Ovary (tissue), 3 donors: ENCODE results near the gene ALPK3.

Source experiments
- POLR2A ChIP-seq: fragments of 450-650 bp; IDR thresholded peaks from one replicate; pipeline ENCODE4 v1.6.1; 2017; ENCODE audit warnings: antibody characterized with exemption, mild to moderate bottlenecking, moderate library complexity
- TF ChIP-seq, protein P1 (sequence below), 3 donors: fragments of 450-650 bp in 2 of 3; fragments of 200-600 bp in 1 of 3; IDR thresholded peaks; one replicate each; pipeline versions ENCODE4 v1.5.1 to v1.8.0; 2016 to 2022; ENCODE audit warnings: antibody characterized with exemption in 3 of 3, mild to moderate bottlenecking in 1 of 3
- donor health status: DM: no; HTN: no; CAD: no.

DNA sequence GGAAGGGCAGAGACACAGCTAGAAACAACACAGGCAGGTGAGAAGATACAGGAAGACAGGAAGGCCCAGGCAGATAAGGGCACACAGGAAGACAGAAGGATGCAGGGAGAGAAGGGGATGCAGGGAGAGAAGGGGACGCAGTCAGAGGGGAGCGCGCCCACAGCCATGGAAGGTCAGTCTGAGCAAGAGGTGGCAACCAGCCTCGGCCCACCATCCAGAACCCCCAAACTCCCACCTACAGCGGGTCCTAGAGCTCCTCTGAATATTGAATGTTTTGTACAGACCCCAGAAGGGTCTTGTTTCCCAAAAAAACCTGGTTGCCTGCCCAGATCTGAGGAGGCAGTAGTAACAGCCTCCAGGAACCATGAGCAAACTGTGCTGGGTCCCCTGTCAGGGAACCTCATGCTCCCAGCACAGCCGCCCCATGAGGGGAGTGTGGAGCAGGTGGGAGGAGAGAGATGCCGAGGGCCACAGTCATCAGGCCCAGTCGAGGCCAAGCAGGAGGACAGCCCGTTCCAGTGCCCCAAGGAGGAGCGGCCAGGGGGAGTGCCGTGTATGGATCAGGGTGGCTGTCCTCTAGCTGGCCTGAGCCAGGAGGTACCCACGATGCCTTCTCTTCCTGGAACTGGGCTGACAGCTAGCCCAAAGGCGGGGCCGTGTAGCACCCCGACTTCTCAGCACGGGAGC, 39.7 kb downstream of the ALPK3 start:
- TF ChIP-seq POLR2A = no peak
- TF ChIP-seq, protein P1, sequence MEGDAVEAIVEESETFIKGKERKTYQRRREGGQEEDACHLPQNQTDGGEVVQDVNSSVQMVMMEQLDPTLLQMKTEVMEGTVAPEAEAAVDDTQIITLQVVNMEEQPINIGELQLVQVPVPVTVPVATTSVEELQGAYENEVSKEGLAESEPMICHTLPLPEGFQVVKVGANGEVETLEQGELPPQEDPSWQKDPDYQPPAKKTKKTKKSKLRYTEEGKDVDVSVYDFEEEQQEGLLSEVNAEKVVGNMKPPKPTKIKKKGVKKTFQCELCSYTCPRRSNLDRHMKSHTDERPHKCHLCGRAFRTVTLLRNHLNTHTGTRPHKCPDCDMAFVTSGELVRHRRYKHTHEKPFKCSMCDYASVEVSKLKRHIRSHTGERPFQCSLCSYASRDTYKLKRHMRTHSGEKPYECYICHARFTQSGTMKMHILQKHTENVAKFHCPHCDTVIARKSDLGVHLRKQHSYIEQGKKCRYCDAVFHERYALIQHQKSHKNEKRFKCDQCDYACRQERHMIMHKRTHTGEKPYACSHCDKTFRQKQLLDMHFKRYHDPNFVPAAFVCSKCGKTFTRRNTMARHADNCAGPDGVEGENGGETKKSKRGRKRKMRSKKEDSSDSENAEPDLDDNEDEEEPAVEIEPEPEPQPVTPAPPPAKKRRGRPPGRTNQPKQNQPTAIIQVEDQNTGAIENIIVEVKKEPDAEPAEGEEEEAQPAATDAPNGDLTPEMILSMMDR (IDR thresholded peaks at IDR 0.05) = no peak
